GDM1 (cell line): Measurements from ENCODE around the gene SSR4.

Source experiments
- DNase-seq: peaks from one replicate; lab custom pipeline; 2025; lab: John Stamatoyannopoulos, UW

The SSR4 gene

DNA sequence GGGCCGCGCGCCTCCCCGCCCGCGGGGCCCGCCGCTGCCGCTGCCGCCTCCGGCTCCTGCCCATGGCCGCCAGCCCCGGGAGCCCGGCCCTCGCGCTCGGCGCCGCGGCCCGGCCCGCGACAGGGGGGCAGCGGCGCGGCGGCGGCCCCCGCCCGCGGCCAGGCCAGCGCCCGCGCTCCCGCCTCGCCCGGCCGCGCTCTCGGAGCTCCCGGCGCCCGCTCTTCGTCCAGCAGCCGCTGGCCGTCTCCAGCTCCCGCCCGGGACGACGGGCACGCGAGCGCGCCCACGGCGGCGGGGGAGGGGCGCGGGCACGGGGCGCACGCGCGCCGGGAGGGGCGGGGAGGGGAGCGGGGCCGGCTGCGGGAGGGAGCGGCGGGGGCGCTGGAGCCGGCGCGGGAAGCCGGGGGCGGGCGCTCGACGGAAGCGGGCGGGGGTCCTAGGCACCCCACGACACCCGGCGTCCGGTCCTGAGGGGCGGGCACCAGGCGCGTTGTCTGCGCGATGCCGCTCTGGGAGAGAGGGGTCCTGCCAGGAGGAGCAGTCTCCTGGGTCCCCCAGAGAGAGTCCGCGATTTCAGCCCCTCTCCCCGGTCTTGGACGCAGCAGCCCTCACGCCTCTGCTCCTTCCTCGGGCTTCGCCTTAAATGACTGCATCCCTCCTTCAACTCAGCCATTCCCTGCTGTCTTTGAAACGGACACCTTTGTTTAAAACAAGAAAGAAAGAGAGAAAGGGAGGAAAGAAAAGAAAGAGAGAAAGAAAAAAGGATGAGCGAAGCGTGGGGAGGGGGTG is 36.4 kb downstream of the SSR4 start:
- DNase-seq: no peak

GRCh38 chrX:153831429-153832150 is 37.1 kb downstream of the SSR4 start:
- no peak for DNase-seq

DNA sequence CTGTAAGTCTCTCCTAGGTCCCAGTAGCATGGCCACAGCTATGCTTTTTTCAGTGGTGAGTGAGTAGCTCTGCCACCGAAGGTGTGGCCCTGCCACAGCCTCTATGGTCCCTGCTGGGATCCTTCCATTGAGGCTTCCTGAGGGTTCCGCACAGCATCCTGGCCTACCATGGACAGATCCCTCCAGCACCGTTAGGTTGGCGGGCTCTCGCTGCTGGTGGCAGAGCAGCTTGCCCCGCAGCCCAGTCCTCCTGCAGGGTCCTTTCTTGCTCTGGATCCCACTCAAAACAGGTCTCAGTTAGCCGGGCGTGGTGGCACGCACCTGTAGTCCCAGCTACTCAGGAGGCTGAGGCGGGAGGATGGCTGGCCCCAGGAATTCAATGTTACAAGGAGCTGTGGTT is 38.3 kb downstream of the SSR4 start:
- DNase-seq: no peak

GRCh38 chrX:153836921-153837320 is 42.5 kb downstream of the SSR4 start:
- DNase-seq: no peak

DNA sequence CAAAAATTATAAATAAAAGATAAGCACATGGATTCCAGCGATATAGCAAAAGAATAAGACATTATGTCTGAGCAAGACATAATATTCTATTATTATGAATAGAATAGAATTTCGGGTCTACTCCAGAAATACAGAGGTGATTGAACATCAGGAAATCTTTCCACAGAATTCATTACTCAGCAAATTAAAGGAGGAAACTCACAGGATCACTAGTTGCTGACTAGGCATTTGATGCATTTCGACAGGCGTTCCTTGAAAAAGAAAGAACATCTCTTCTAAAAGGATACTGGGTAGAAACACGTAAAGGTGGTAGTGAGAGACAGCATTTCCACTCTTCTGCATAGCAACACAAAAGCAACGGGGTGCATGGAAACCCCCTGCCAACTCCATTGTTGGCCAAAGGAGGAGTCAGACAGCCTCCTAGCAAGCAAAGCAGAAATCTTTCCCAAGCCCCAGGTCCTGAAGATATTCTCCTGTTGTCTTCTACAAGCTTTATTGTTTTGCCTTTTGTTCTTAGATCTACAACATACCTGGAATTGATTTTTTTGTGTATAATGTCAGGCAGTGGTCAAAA is 50.1 kb downstream of the SSR4 start:
- DNase-seq: no peak

GRCh38 chrX:153845195-153845594 is 50.7 kb downstream of the SSR4 start:
- no peak for DNase-seq

GRCh38 chrX:153845842-153846241 is 51.4 kb downstream of the SSR4 start:
- DNase-seq: no peak
